ENCODE data around the gene BTBD10.
A peak's percentile ranks its signal among the peaks of the same experiment; 100 is the strongest.

BTBD10 gene

DNA sequence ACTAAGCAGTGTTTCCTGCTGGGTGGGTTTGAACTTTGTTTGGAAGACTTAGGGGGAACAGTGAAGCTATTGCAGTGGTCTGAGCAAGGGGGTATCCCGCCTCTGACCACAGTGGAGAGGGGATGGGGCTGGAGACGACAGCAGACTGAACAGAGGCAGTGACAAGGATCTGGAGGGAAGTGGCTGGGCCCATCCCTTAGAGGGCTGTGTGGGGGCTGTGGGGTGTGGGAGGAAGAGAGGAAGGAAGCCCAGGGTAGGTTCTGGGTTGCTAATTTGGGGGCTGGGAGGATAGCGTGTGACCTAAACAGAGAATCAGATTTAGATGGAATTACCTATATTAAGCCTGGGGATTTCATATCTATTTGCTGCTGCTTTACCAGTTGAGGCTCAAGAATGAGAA is 114.7 kb downstream of the BTBD10 start:
- H3K4me3 Mint-ChIP-seq, result no peak overlapping the region
- TF ChIP-seq, protein P1, sequence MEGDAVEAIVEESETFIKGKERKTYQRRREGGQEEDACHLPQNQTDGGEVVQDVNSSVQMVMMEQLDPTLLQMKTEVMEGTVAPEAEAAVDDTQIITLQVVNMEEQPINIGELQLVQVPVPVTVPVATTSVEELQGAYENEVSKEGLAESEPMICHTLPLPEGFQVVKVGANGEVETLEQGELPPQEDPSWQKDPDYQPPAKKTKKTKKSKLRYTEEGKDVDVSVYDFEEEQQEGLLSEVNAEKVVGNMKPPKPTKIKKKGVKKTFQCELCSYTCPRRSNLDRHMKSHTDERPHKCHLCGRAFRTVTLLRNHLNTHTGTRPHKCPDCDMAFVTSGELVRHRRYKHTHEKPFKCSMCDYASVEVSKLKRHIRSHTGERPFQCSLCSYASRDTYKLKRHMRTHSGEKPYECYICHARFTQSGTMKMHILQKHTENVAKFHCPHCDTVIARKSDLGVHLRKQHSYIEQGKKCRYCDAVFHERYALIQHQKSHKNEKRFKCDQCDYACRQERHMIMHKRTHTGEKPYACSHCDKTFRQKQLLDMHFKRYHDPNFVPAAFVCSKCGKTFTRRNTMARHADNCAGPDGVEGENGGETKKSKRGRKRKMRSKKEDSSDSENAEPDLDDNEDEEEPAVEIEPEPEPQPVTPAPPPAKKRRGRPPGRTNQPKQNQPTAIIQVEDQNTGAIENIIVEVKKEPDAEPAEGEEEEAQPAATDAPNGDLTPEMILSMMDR (IDR thresholded peaks at IDR 0.05), result no peak
- H3K4me1 Mint-ChIP-seq, result peaks cover 19% of the 10 kb centered on the region
- H3K36me3 Mint-ChIP-seq (ENCODE audit: low read depth), result no peaks in the 10 kb centered on the region
- peak overlapping the region; percentile 63 for H3K27ac Mint-ChIP-seq
- no peak for DNase-seq
- H3K9me3 Mint-ChIP-seq, result no peaks in the 10 kb centered on the region
- H3K27me3 Mint-ChIP-seq (ENCODE audit: low read depth, poor library complexity), result peaks cover 9% of the 10 kb centered on the region

DNA sequence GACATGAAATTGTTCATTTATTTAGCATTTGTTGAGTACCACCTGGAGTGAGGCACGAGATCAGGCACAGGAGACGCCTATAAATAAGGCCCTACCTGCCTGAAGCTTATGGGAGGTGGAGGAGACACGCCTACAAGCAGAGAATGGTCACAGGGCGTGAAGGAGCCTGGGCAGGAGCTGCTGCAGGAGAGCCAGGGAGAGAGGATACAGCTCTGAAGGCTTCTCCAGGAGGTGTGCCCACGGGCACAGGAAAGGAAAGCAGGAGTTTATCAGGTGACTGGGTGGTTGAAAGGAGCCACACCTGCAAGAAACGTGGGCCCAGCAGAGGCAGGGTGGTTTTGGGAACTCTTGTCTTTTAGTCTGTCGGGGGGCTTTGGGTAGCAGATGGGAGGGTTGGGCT is 115.1 kb downstream of the BTBD10 start:
- DNase-seq, result no peak
- H3K4me1 Mint-ChIP-seq, result peaks cover 19% of the 10 kb centered on the region
- peak overlapping the region; percentile 63 for H3K27ac Mint-ChIP-seq
- no peaks in the 10 kb centered on the region for H3K9me3 Mint-ChIP-seq
- H3K27me3 Mint-ChIP-seq (ENCODE audit: low read depth, poor library complexity), result peaks cover 9% of the 10 kb centered on the region
- H3K4me3 Mint-ChIP-seq, result no peak overlapping the region
- no peaks in the 10 kb centered on the region for H3K36me3 Mint-ChIP-seq (ENCODE audit: low read depth)
- TF ChIP-seq, protein P1 (IDR thresholded peaks at IDR 0.05), result no peak

DNA sequence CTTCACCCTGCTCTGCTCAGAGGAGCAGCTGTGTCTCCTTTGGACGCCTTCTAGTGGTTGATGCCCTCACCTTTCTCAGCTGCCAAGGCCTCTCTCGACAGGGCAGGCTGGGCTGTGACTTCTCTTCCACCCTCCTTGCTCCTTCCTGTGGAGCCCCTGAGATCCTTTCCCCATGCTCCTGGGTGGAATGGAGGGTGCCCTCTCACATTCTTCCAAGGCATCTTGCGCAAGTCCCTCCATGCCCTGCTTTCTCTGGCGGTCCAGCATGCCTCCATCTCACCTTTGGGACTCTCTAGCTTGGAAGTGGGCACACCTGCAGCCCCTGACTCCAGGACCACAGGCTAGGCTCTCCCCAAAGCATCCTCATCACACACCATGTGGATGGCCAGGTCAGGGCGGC is 116.6 kb downstream of the BTBD10 start:
- DNase-seq, result no peak
- H3K27me3 Mint-ChIP-seq (ENCODE audit: low read depth, poor library complexity), result peaks cover 7% of the 10 kb centered on the region
- no peaks in the 10 kb centered on the region for H3K36me3 Mint-ChIP-seq (ENCODE audit: low read depth)
- TF ChIP-seq, protein P1 (IDR thresholded peaks at IDR 0.05), result no peak
- no peaks in the 10 kb centered on the region for H3K9me3 Mint-ChIP-seq
- H3K4me1 Mint-ChIP-seq, result peaks cover 19% of the 10 kb centered on the region
- H3K27ac Mint-ChIP-seq, result no peak overlapping the region
- H3K4me3 Mint-ChIP-seq, result no peak overlapping the region

DNA sequence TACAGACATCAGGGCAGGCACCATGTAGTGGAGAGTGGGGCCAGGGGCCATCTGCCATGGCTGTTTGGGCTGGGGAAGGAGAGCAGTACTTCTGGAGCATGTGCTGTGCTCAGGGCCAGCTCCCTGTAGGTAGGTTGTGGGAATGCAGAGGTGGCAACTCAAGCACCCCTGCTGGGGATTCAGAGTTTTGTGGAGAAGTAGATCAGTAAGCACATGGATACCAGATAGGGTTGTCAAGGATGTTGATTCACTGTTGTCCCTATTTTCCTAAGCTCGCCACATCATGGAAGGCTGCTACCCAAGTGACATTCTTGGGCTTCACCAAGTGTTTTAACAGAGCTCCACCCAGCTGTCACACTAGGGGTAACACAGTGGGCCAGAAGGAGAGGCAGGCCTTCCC is 118.2 kb downstream of the BTBD10 start:
- Mint-ChIP-seq H3K4me3 (no peak overlapping the region), H3K27me3 (ENCODE audit: low read depth, poor library complexity) (peaks cover 7% of the 10 kb centered on the region), H3K36me3 (ENCODE audit: low read depth) (no peaks in the 10 kb centered on the region), H3K4me1 (peaks cover 15% of the 10 kb centered on the region), H3K9me3 (no peaks in the 10 kb centered on the region), H3K27ac (no peak overlapping the region)
- TF ChIP-seq, protein P1 (IDR thresholded peaks at IDR 0.05), result no peak
- no peak for DNase-seq

DNA sequence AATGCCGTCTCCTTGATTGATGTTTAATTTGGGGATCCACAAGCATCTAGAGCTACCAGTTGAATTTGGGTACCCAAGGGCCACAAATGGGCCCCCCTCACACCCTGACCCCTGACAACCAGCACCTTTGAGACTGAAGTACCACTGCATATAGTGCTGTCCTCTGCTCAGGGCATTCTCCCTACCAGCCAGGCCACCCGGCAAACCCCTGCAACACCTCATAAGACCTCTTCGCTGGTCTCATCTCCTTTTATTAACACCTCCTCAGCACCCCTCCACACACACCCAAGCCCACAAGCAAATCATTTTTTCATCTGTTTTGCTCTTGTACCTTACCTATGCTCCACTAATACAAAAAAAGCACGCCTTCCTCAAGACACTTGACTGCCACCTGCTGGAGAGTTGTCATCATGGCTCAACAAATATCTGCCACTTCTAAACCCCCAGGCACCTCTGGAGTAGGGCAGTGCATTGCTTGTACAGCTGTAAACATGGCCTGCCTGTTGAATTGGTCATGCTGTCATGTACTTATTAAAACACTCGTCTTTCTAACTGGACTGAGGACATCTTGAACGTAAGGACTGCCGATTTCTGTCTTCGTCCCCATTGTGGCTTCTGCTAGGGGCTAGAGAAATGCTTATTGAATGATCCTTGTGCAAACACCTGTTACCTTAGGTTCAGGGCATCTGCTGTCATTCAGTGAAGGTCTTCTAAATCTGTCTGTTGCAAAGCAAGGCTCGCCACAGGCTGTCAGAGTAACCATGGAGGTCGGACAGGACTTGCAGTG is 118.9 kb downstream of the BTBD10 start:
- DNase-seq, result peak; percentile 77
- TF ChIP-seq, protein P1 (IDR thresholded peaks at IDR 0.05), result peak; percentile 73
- no peaks in the 10 kb centered on the region for H3K9me3 Mint-ChIP-seq

DNA sequence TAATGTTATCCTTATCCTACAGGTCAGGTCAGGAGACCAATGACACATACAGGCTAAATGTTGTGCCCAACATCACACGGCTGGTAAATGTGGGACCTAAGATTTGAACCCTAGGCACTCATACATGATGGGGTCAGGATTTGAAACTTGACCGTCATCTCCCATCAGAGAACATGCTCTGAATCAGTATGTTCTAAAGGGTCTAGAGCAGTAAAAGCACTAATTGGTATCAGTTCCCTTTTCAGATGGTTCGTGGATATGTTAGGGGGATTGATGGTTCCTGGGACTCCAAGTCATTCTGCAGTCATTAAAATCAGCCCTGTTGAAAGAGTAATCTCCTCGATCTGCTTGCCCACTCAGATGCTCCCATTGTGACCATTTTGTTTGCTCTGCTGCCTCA is 120.0 kb downstream of the BTBD10 start:
- peaks cover 9% of the 10 kb centered on the region for H3K27me3 Mint-ChIP-seq (ENCODE audit: low read depth, poor library complexity)
- peaks cover 12% of the 10 kb centered on the region for H3K4me1 Mint-ChIP-seq
- TF ChIP-seq, protein P1 (IDR thresholded peaks at IDR 0.05), result no peak
- H3K27ac Mint-ChIP-seq, result no peak overlapping the region
- H3K4me3 Mint-ChIP-seq, result no peak overlapping the region
- H3K9me3 Mint-ChIP-seq, result no peaks in the 10 kb centered on the region
- no peak for DNase-seq
- no peaks in the 10 kb centered on the region for H3K36me3 Mint-ChIP-seq (ENCODE audit: low read depth)

More for the DNA sequence above, 118.9 kb downstream of the BTBD10 start:
- Mint-ChIP-seq H3K4me1 (peaks cover 16% of the 10 kb centered on the region), H3K4me3 (no peak overlapping the region), H3K27me3 (ENCODE audit: low read depth, poor library complexity) (peaks cover 10% of the 10 kb centered on the region), H3K36me3 (ENCODE audit: low read depth) (no peaks in the 10 kb centered on the region), H3K27ac (no peak overlapping the region)
